Measurements from ENCODE around the gene CITED2. TPM values are rescaled to one million over a fixed set of nuclear protein-coding genes. Genes with fewer than 3 reads are reported as not detected.

Gene CITED2
- total and polyA plus RNA-seq, 8 donors: 15.3 to 102 (median 35.1) TPM

DNA sequence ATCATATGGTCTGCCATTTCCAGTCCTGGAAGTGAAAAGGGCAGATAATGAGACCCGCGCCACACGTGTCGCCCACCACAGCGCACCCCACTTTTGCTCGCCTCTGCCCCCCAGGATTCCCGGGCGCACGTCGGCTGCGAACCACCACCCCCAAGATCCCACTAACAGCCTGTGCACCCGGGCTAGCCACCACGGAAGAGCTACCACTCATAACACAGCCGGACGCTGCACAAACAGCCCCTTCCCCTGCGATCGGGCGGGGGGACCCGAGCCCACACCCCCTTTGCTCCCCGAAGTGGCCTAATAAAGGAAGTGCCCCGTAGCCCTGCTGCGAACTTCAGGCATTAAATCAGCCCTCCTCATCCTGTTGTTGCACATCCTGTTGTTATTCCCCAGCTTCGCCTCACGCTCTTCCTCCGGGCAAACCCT lies 506 bp downstream of the CITED2 start:
- Histone ChIP-seq H3K27me3 (no peaks in the 10 kb centered on the region), H3K36me3 (peaks cover 0 to 27% (median 6%) of the 10 kb centered on the region in 4 donors), H3K9me3 (no peaks in the 10 kb centered on the region), H3K4me3 (peak overlapping the region; percentile 69 to 93 (median 83)), H3K27ac (peak overlapping the region; percentile 92 to 100 (median 97)), H3K4me1 (peaks cover 11 to 51% (median 44%) of the 10 kb centered on the region in 4 donors)
- DNase-seq: no peak
- 0 to 2% (median 1%) methylated on average over 10 to 25 of the region's 25 CpGs for WGBS, 5 donors
- intact Hi-C loops (cut with DNase I; ENCODE audit: low total_unique reads): loop anchor here (10.0 kb wide), 1 partner anchor 1071 kb away; no protein-coding TSS in a partner anchor
- TF ChIP-seq POLR2A (IDR thresholded peaks at IDR 0.05) (no peak), POLR2AphosphoS5 (IDR thresholded peaks at IDR 0.05) (no peak), EP300 (IDR thresholded peaks at IDR 0.05) (no peak)
- TF ChIP-seq, protein P1, sequence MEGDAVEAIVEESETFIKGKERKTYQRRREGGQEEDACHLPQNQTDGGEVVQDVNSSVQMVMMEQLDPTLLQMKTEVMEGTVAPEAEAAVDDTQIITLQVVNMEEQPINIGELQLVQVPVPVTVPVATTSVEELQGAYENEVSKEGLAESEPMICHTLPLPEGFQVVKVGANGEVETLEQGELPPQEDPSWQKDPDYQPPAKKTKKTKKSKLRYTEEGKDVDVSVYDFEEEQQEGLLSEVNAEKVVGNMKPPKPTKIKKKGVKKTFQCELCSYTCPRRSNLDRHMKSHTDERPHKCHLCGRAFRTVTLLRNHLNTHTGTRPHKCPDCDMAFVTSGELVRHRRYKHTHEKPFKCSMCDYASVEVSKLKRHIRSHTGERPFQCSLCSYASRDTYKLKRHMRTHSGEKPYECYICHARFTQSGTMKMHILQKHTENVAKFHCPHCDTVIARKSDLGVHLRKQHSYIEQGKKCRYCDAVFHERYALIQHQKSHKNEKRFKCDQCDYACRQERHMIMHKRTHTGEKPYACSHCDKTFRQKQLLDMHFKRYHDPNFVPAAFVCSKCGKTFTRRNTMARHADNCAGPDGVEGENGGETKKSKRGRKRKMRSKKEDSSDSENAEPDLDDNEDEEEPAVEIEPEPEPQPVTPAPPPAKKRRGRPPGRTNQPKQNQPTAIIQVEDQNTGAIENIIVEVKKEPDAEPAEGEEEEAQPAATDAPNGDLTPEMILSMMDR (IDR thresholded peaks at IDR 0.05): no peak

DNA sequence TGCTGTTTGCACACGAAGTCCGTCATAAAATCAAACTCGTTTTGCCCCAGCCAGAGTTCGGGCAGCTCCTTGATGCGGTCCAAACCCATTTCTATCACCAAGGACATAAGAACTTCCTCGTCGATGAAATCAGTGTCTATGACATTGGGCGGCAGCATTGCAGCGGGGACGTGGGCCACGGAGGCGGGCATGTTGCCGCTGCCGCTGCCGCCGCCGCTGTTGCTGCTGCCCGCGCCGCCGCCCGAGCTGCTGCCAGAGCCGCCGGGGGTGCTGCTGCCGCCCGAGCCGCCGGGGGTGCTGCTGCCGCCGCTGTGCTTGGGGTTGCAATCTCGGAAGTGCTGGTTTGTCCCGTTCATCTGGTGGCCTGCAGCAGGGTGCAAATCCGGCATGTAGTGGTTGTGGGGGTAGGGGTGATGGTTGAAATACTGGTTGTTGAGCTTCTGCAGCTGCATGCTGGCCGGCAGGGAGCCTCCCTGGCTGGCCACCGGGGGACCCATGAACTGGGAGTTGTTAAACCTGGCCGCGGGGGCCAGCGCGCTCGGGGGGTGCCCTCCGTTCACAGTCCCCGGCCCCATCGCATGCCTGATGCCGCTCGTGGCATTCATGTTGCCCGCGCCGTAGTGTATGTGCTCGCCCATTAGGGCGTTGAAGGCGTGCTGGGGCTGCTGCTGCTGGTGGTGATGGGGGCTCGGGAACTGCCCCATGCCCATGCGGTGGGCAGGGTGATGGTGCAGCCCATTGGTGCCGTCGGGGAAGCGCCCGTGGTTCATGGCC lies 1.1 kb downstream of the CITED2 start:
- no peak for TF ChIP-seq EP300 (IDR thresholded peaks at IDR 0.05)
- TF ChIP-seq, protein P1 (IDR thresholded peaks at IDR 0.05): peak in 3 of 7 experiments; percentile 27 to 35 (median 32)
- TF ChIP-seq POLR2AphosphoS5 (IDR thresholded peaks at IDR 0.05): peak in 1 of 3 donors; percentile 42
- 0 to 2% (median 1%) methylated on average over 23 to 57 of the region's 57 CpGs for WGBS, 5 donors
- H3K36me3 ChIP-seq: peaks cover 0 to 27% (median 6%) of the 10 kb centered on the region in 4 donors
- H3K9me3 ChIP-seq: no peaks in the 10 kb centered on the region
- peak; percentile 75 to 89 for DNase-seq
- H3K4me3 ChIP-seq: peak overlapping the region; percentile 69 to 93 (median 83)
- H3K27ac ChIP-seq: peak overlapping the region; percentile 92 to 100 (median 97)
- intact Hi-C loops (cut with DNase I; ENCODE audit: low total_unique reads): loop anchor here (10.0 kb wide), 1 partner anchor 1071 kb away; no protein-coding TSS in a partner anchor
- H3K4me1 ChIP-seq: peaks cover 11 to 56% (median 47%) of the 10 kb centered on the region in 4 donors
- H3K27me3 ChIP-seq: no peaks in the 10 kb centered on the region

DNA sequence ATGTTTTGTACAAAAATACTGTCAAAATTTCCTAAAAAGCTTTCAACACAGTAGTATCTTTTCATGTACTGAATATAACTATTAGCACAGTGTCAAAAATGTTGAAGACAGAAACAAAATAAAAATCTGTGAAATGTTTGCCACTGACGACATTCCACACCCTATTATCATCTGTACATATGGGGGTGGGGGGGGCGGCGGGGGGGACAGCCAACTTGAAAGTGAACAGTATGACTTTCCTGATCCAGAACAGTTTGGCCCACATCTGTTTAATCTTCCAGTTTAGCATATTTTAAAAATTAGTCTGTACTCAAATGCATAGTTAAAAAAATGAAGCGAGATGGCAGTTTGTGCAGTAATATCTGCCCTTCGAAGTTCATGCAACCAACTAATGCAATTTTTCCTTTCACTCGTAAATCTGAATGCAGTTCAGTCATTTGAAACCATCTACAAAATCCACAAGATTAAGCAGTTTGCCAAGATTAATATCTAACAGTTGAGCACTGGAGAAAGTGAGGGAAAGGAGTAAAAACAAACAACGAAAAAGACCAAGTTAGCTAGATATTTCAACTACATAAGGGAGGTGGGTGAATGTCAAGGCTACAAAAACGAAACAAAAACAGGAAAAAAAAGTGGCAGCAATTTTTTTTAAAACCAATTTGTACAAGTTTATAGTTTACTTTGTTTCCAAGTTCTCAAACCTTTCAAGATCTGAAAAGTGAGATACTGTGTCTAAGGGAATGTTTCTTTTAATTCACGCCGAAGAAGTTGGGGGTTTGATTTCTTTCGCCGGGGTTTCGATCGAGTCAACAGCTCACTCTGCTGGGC lies 1.9 kb downstream of the CITED2 start:
- no peak for DNase-seq
- Histone ChIP-seq H3K27ac (peak overlapping the region; percentile 92 to 100 (median 97)), H3K36me3 (peaks cover 0 to 27% (median 6%) of the 10 kb centered on the region in 4 donors), H3K4me1 (peaks cover 11 to 64% (median 50%) of the 10 kb centered on the region in 4 donors), H3K27me3 (no peaks in the 10 kb centered on the region), H3K4me3 (peak overlapping the region; percentile 69 to 93 (median 83)), H3K9me3 (no peaks in the 10 kb centered on the region)
- TF ChIP-seq POLR2AphosphoS5 (IDR thresholded peaks at IDR 0.05) (peak in 1 of 3 donors; percentile 3), EP300 (IDR thresholded peaks at IDR 0.05) (no peak), POLR2A (IDR thresholded peaks at IDR 0.05) (no peak)
- intact Hi-C loops (cut with DNase I; ENCODE audit: low total_unique reads): loop anchor here (10.0 kb wide), 1 partner anchor 1072 kb away; no protein-coding TSS in a partner anchor
- WGBS, 5 donors: 0 to 2% (median 1%) methylated on average over 14 of the region's 14 CpGs

DNA sequence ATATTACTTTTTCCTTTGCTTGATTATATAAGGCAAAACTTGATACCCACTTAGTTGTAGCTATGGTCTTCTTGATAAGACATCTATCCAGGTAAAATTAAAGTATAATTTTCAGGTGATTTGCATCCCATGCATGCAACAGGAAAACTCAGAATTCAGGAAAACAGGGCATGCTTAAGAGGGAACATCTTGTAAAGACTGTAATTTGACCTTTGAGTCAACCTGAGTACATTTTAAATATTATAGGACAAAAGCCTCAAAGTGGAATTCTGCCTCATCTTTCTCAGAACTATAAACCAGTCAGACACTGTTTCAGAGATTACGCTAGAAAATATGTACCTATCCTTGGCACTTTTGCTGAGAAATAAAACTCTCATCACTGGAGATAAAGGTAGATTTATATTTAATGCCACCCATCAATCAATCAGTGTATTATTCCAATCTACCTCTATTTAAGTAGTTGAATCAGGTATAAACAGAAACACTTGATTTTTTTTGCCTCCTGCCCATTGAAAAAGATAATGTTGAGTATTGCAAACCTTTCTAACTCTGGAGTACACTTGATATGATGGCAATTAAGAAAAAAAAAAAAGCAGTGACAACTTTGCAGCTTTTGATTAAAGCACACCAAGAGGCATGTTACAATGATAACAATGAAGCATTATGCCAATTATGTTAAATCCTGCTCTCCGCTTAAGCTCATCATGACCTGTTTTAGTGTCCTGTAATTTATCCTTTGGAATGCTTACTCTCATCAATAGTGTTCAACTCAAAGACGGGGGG lies 2.8 kb downstream of the CITED2 start:
- DNase-seq: no peak
- Histone ChIP-seq H3K27ac (peak overlapping the region in 4 of 5 donors; percentile 93 to 100 (median 97)), H3K27me3 (no peaks in the 10 kb centered on the region), H3K36me3 (peaks cover 0 to 27% (median 6%) of the 10 kb centered on the region in 4 donors), H3K4me1 (peaks cover 11 to 58% (median 47%) of the 10 kb centered on the region in 4 donors), H3K9me3 (no peaks in the 10 kb centered on the region), H3K4me3 (peak overlapping the region; percentile 69 to 93 (median 83))
- intact Hi-C loops (cut with DNase I; ENCODE audit: low total_unique reads): loop anchor here (10.0 kb wide), 1 partner anchor 1073 kb away; no protein-coding TSS in a partner anchor
- TF ChIP-seq POLR2A (IDR thresholded peaks at IDR 0.05) (no peak), POLR2AphosphoS5 (IDR thresholded peaks at IDR 0.05) (no peak), EP300 (IDR thresholded peaks at IDR 0.05) (no peak)
- TF ChIP-seq, protein P1 (IDR thresholded peaks at IDR 0.05): no peak
- 27 to 48% (median 37%) methylated on average over 3 of the region's 3 CpGs for WGBS, 5 donors
